Panc1 (cell line): ENCODE data around the gene TGFB2. TPM values are rescaled to one million over a fixed set of nuclear protein-coding genes. Genes with fewer than 3 reads are reported as not detected.

Experiments used
- ATAC-seq: fragments of 200-7000 bp; cut with Tn5 transposase; 2 replicates; pipeline ENCODE4 v1.9.1; 2020; ENCODE audit warnings: mild to moderate bottlenecking, moderate library complexity
- BruUV-seq: library from RNA; stranded (reverse); fragments of 400-500 nt; replicated peaks from 2 replicates; lab custom pipeline; 2021; lab: Mats Ljungman, UMichigan
- CTCF ChIA-PET: fragments of 300-600 bp; sonication (Branson Sonifier 250); formaldehyde crosslinking; loops from one replicate; lab custom pipeline; 2022; ENCODE audit warnings: antibody characterized with exemption; lab: Charles Lee
- POLR2A ChIA-PET: fragments of 300-600 bp; sonication (Branson Sonifier 250); formaldehyde crosslinking; loops from one replicate; lab custom pipeline; 2022; ENCODE audit warnings: antibody characterized with exemption; lab: Charles Lee
- DNase-seq: peaks from one replicate; pipeline ENCODE4 v3.0.0-alpha.2; 2010; ENCODE audit warnings: low read depth, low spot score
- H3K27ac ChIP-seq: 2 replicates; pipeline ENCODE4 v1.5.1; 2011; ENCODE audit warnings: mild to moderate bottlenecking, low read length, inconsistent platforms
- H3K27me3 ChIP-seq: fragments of 200-500 bp; sonication (Bioruptor generic); 2 replicates; pipeline ENCODE4 v1.6.0; 2014; ENCODE audit warnings: low read length, inconsistent platforms; ENCODE audit not compliant: control insufficient read depth, insufficient read depth
- H3K36me3 ChIP-seq: fragments of 200-500 bp; sonication (Bioruptor generic); 2 replicates; pipeline ENCODE4 v1.5.1; 2014; ENCODE audit warnings: inconsistent platforms, mild to moderate bottlenecking, low read length, moderate library complexity; ENCODE audit not compliant: control insufficient read depth, insufficient read depth
- H3K4me1 ChIP-seq: 2 replicates; pipeline ENCODE4 v1.5.1; 2011; ENCODE audit warnings: inconsistent platforms, mild to moderate bottlenecking, low read length, moderate library complexity; ENCODE audit not compliant: control insufficient read depth, insufficient read depth
- H3K4me3 ChIP-seq, 2 experiments: 2 replicates each; pipeline ENCODE4 v1.5.1; 2011 to 2012; ENCODE audit warnings: low read depth in 2 of 2, low read length in 2 of 2, mild to moderate bottlenecking in 2 of 2, inconsistent platforms in 1 of 2, moderate library complexity in 1 of 2
- H3K9me3 ChIP-seq: fragments of 200-500 bp; sonication (Bioruptor generic); 2 replicates; pipeline ENCODE4 v1.5.1; 2014; ENCODE audit warnings: low read depth, mild to moderate bottlenecking, inconsistent platforms, low read length, moderate library complexity; ENCODE audit not compliant: control insufficient read depth, insufficient read depth
- CTCF ChIP-seq: fragments of 450-650 bp; IDR thresholded peaks from 2 replicates; pipeline ENCODE4 v1.5.1; 2017; ENCODE audit warnings: mild to moderate bottlenecking
- POLR2AphosphoS5 ChIP-seq: IDR thresholded peaks from 2 replicates; pipeline ENCODE4 v1.6.1; 2012; ENCODE audit warnings: mild to moderate bottlenecking, low read depth, low read length, moderate library complexity
- REST ChIP-seq, 2 experiments: IDR thresholded peaks; 2 replicates each; pipeline ENCODE4 v1.6.1; 2011 to 2012; ENCODE audit warnings: low read depth in 2 of 2, control low read depth in 1 of 2, low read length in 1 of 2, mild to moderate bottlenecking in 1 of 2, moderate library complexity in 1 of 2; ENCODE audit not compliant: insufficient read depth in 1 of 2
- SIN3A ChIP-seq: IDR thresholded peaks from 2 replicates; pipeline ENCODE4 v1.6.1; 2012; ENCODE audit warnings: low read depth, mild to moderate bottlenecking, low read length, moderate library complexity, borderline replicate concordance; ENCODE audit not compliant: insufficient read depth
- TCF7L2 ChIP-seq: IDR thresholded peaks from 2 replicates; pipeline ENCODE4 v1.6.1; 2011; ENCODE audit warnings: mild to moderate bottlenecking, low read depth, low read length, inconsistent platforms
- in situ Hi-C: cut with HindIII; loops from 2 replicates; pipeline ENCODE4 v1.10.0; 2016; ENCODE audit warnings: low sequenced_read_pairs, low pct_unique_long_range_greater_than_20kb
- intact Hi-C: fragments of 100-400 bp; cut with micrococcal nuclease; formaldehyde crosslinking; loops from one replicate; pipeline ENCODE4 v1.10.0; 2022; ENCODE audit not compliant: unreplicated experiment
- total RNA-seq: library from RNA; stranded (reverse); gene quantifications from one replicate; pipeline ENCODE4 v1.2.1, GENCODE V29; 2021; ENCODE audit not compliant: unreplicated experiment

The TGFB2 gene
- total RNA-seq, 1 experiment from 2014 or later: 58.9 TPM

- DNase-seq (no peak), ATAC-seq (no peak)
- CTCF ChIA-PET: no interaction called here
- intact Hi-C loops (loop anchor here (5.0 kb wide), 3 partner anchors 100 to 210 kb away; partner anchors contain the start of gene TGFB2), in situ Hi-C loops (no loop called here)
- BruUV-seq: no TSS peak
- POLR2A ChIA-PET: no interaction called here
- H3K27ac ChIP-seq: peak overlapping the region; percentile 99
- no peaks in the 10 kb centered on the region for H3K36me3 ChIP-seq
- TF ChIP-seq POLR2AphosphoS5: no peak
- TF ChIP-seq CTCF: peak; percentile 20; the same call in 1 of the 2 replicates
- H3K9me3 ChIP-seq: no peaks in the 10 kb centered on the region
- H3K4me1 ChIP-seq: peaks cover 64% of the 10 kb centered on the region
- no peak overlapping the region for H3K4me3 ChIP-seq
- H3K27me3 ChIP-seq: no peaks in the 10 kb centered on the region
Measured at GRCh38 chr1:218462116-218462515, 117.0 kb downstream of the TGFB2 start.

GRCh38 chr1:218462587-218462986 is 117.5 kb downstream of the TGFB2 start:
- intact Hi-C loops: loop anchor here (5.0 kb wide), 3 partner anchors 100 to 210 kb away; partner anchors contain the start of gene TGFB2
- Histone ChIP-seq H3K36me3 (no peaks in the 10 kb centered on the region), H3K4me1 (peaks cover 69% of the 10 kb centered on the region), H3K4me3 (no peak overlapping the region), H3K27me3 (no peaks in the 10 kb centered on the region), H3K9me3 (no peaks in the 10 kb centered on the region), H3K27ac (peak overlapping the region; percentile 99)
- POLR2A ChIA-PET: no interaction called here
- ATAC-seq (no peak), DNase-seq (no peak)
- TF ChIP-seq CTCF (no peak), SIN3A (no peak), REST (IDR thresholded peaks at IDR 0.05; ENCODE audit: insufficient read depth in 1 of 2, low read depth in 2 of 2, low read length in 1 of 2) (no peak), TCF7L2 (no peak), POLR2AphosphoS5 (no peak)
- CTCF ChIA-PET: interaction anchor here (0.6 kb wide), 1 partner anchor 923 kb away, joined by 6 read pairs; no protein-coding TSS in a partner anchor
- no TSS peak for BruUV-seq
- in situ Hi-C loops: no loop called here
